SKM-1 treated with dmso at 0.1 percent for 144 hours (cell line): ENCODE measurements around the gene KIAA0753.

Experiments
- DNase-seq: peaks from one replicate; lab custom pipeline; 2025; ENCODE audit not compliant: unreplicated experiment; lab: John Stamatoyannopoulos, UW

Gene KIAA0753

GRCh38 chr17:6640536-6641246, at the start of gene KIAA0753, which contains the start of gene TXNDC17:
Gene KIAA0753, minus strand, starts transcription at chr17:6640711. Its CDS starts 5,608 bp downstream, at chr17:6635103.
Gene TXNDC17, plus strand, starts transcription at chr17:6641060. Its CDS starts 23 bp downstream, at chr17:6641083.
- DNase-seq: peak; percentile 41

GRCh38 chr17:6688944-6689343, 48.4 kb upstream of the KIAA0753 start:
- no peak for DNase-seq

- DNase-seq: no peak
Measured at GRCh38 chr17:6686026-6686425, 45.5 kb upstream of the KIAA0753 start.

GRCh38 chr17:6684881-6685767, 44.6 kb upstream of the KIAA0753 start:
- no peak for DNase-seq

GRCh38 chr17:6684460-6684783, 43.9 kb upstream of the KIAA0753 start:
- no peak for DNase-seq

GRCh38 chr17:6683730-6684459, 43.4 kb upstream of the KIAA0753 start:
- DNase-seq: no peak

- DNase-seq: no peak
Measured at GRCh38 chr17:6683081-6683684, 42.7 kb upstream of the KIAA0753 start.

- no peak for DNase-seq
Measured at GRCh38 chr17:6682339-6682738, 41.8 kb upstream of the KIAA0753 start.

GRCh38 chr17:6681671-6682070, 41.2 kb upstream of the KIAA0753 start:
- no peak for DNase-seq

- DNase-seq: no peak
Measured at GRCh38 chr17:6681176-6681575, 40.7 kb upstream of the KIAA0753 start.

GRCh38 chr17:6679241-6679640, 38.7 kb upstream of the KIAA0753 start:
- no peak for DNase-seq

GRCh38 chr17:6677946-6678345, 37.4 kb upstream of the KIAA0753 start:
- DNase-seq: no peak

- DNase-seq: peak; percentile 6
Measured at GRCh38 chr17:6677158-6677831, 36.8 kb upstream of the KIAA0753 start.

- no peak for DNase-seq
Measured at GRCh38 chr17:6676802-6677157, 36.3 kb upstream of the KIAA0753 start.

GRCh38 chr17:6675201-6675825, 34.8 kb upstream of the KIAA0753 start:
- no peak for DNase-seq

- no peak for DNase-seq
Measured at GRCh38 chr17:6674586-6674985, 34.1 kb upstream of the KIAA0753 start.

GRCh38 chr17:6671431-6671830, 30.9 kb upstream of the KIAA0753 start:
- DNase-seq: no peak

GRCh38 chr17:6670999-6671398, 30.5 kb upstream of the KIAA0753 start:
- no peak for DNase-seq

- DNase-seq: no peak
Measured at GRCh38 chr17:6670571-6670970, 30.1 kb upstream of the KIAA0753 start.
